Femur (tissue), 1 donor: Measurements from ENCODE around the gene RNF112.

Experiments
- DNase-seq: peaks from one replicate; pipeline ENCODE4 v3.0.0-alpha.2; 2017

The RNF112 gene

GRCh38 chr17:19388791-19389785 lies 21.9 kb upstream of the RNF112 start:
- DNase-seq, result peak; percentile 21

GRCh38 chr17:19390951-19391350 lies 20.1 kb upstream of the RNF112 start:
- DNase-seq, result peak; percentile 15

GRCh38 chr17:19391432-19391831 lies 19.6 kb upstream of the RNF112 start:
- peak; percentile 10 for DNase-seq

- peak; percentile 6 for DNase-seq
These were observed 18.7 kb upstream of the RNF112 start for GRCh38 chr17:19392303-19392702.

- DNase-seq, result no peak
These were observed 13.4 kb upstream of the RNF112 start for GRCh38 chr17:19397556-19398041.

GRCh38 chr17:19398301-19399181 lies 12.5 kb upstream of the RNF112 start:
- DNase-seq, result no peak

- DNase-seq, result peak; percentile 74
These were observed 11.1 kb upstream of the RNF112 start for GRCh38 chr17:19399750-19400450.

GRCh38 chr17:19401321-19402010 lies 9.6 kb upstream of the RNF112 start:
- no peak for DNase-seq

GRCh38 chr17:19402171-19402570 lies 8.9 kb upstream of the RNF112 start:
- no peak for DNase-seq

GRCh38 chr17:19403021-19403420 lies 8.0 kb upstream of the RNF112 start:
- no peak for DNase-seq

- no peak for DNase-seq
These were observed 6.8 kb upstream of the RNF112 start for GRCh38 chr17:19404264-19404663.

- no peak for DNase-seq
These were observed 5.9 kb upstream of the RNF112 start for GRCh38 chr17:19405114-19405513.

GRCh38 chr17:19407601-19408345 lies 3.3 kb upstream of the RNF112 start:
- no peak for DNase-seq

- DNase-seq, result no peak
These were observed 2.7 kb upstream of the RNF112 start for GRCh38 chr17:19408346-19408710.

- no peak for DNase-seq
These were observed 2.0 kb upstream of the RNF112 start for GRCh38 chr17:19409066-19409465.

GRCh38 chr17:19409509-19409908 lies 1.5 kb upstream of the RNF112 start:
- DNase-seq, result no peak

- DNase-seq, result no peak
These were observed 941 bp upstream of the RNF112 start for GRCh38 chr17:19410091-19410490.

GRCh38 chr17:19411631-19412030 lies 599 bp downstream of the RNF112 start:
- DNase-seq, result no peak

- DNase-seq, result no peak
These were observed 1.5 kb downstream of the RNF112 start for GRCh38 chr17:19412510-19412909.

GRCh38 chr17:19412984-19413383 lies 2.0 kb downstream of the RNF112 start:
- DNase-seq, result no peak

GRCh38 chr17:19413761-19414160 lies 2.7 kb downstream of the RNF112 start:
- DNase-seq, result no peak
